ENCODE results near the gene POLR3A.

GRCh38 chr10:77943121-77943901 is 86.0 kb downstream of the POLR3A start:
- TF ChIP-seq EZH2 (IDR thresholded peaks at IDR 0.05; ENCODE audit: borderline replicate concordance) (no peak), EZH2phosphoT487 (IDR thresholded peaks at IDR 0.05; ENCODE audit: low read depth, severe bottlenecking, unreplicated experiment) (no peak)
- TF ChIP-seq, protein P1, sequence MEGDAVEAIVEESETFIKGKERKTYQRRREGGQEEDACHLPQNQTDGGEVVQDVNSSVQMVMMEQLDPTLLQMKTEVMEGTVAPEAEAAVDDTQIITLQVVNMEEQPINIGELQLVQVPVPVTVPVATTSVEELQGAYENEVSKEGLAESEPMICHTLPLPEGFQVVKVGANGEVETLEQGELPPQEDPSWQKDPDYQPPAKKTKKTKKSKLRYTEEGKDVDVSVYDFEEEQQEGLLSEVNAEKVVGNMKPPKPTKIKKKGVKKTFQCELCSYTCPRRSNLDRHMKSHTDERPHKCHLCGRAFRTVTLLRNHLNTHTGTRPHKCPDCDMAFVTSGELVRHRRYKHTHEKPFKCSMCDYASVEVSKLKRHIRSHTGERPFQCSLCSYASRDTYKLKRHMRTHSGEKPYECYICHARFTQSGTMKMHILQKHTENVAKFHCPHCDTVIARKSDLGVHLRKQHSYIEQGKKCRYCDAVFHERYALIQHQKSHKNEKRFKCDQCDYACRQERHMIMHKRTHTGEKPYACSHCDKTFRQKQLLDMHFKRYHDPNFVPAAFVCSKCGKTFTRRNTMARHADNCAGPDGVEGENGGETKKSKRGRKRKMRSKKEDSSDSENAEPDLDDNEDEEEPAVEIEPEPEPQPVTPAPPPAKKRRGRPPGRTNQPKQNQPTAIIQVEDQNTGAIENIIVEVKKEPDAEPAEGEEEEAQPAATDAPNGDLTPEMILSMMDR (IDR thresholded peaks at IDR 0.05; ENCODE audit: poor library complexity): no peak

All from hepatocyte (in vitro differentiated cells).